NCI-H345 (cell line): ENCODE data around the gene SMC1B.
"Not testable (repeated sequence)": the region's sequence is repeated elsewhere in the genome, so short reads cannot be mapped to it uniquely, and the experiment has no call there.

Experiments
- DNase-seq: peaks from one replicate; lab custom pipeline; 2025; lab: John Stamatoyannopoulos, UW

SMC1B gene

GRCh38 chr22:45413368-45414211, at the start of gene SMC1B, which contains the start of gene RIBC2:
TSS of gene SMC1B (minus strand) at chr22:45413599. CDS start at chr22:45413567, 32 bp downstream.
TSS of gene RIBC2 (plus strand) at chr22:45413693. CDS start at chr22:45413887, 194 bp downstream.
- DNase-seq: peak; percentile 91

GRCh38 chr22:45462034-45462655, 48.7 kb upstream of the SMC1B start:
- peak; percentile 20 for DNase-seq

GRCh38 chr22:45460288-45461109, 47.1 kb upstream of the SMC1B start:
- DNase-seq: no peak

GRCh38 chr22:45459235-45459634, 45.8 kb upstream of the SMC1B start:
- no peak for DNase-seq

- DNase-seq: no peak
Observed at GRCh38 chr22:45458532-45458931, 45.1 kb upstream of the SMC1B start.

GRCh38 chr22:45456811-45457210, 43.4 kb upstream of the SMC1B start:
- no peak for DNase-seq

- DNase-seq: no peak
Observed at GRCh38 chr22:45455621-45456020, 42.2 kb upstream of the SMC1B start.

- no peak for DNase-seq
Observed at GRCh38 chr22:45455212-45455611, 41.8 kb upstream of the SMC1B start.

- no peak for DNase-seq
Observed at GRCh38 chr22:45454275-45454674, 40.9 kb upstream of the SMC1B start.

- no peak for DNase-seq
Observed at GRCh38 chr22:45453764-45454163, 40.4 kb upstream of the SMC1B start.

GRCh38 chr22:45452565-45453379, 39.4 kb upstream of the SMC1B start:
- no peak for DNase-seq

- DNase-seq: no peak
Observed at GRCh38 chr22:45451972-45452371, 38.6 kb upstream of the SMC1B start.

- DNase-seq: no peak
Observed at GRCh38 chr22:45450921-45451651, 37.7 kb upstream of the SMC1B start.

GRCh38 chr22:45450101-45450785, 36.8 kb upstream of the SMC1B start:
- DNase-seq: no peak

- not testable (repeated sequence) for DNase-seq
Observed at GRCh38 chr22:45449442-45449841, 36.0 kb upstream of the SMC1B start.

GRCh38 chr22:45448431-45448830, 35.0 kb upstream of the SMC1B start:
- no peak for DNase-seq

GRCh38 chr22:45447596-45447995, 34.2 kb upstream of the SMC1B start:
- not testable (repeated sequence) for DNase-seq

- no peak for DNase-seq
Observed at GRCh38 chr22:45446216-45446615, 32.8 kb upstream of the SMC1B start.

GRCh38 chr22:45445031-45445710, 31.8 kb upstream of the SMC1B start:
- DNase-seq: no peak

GRCh38 chr22:45444168-45444567, 30.8 kb upstream of the SMC1B start:
- no peak for DNase-seq
